Suprapubic skin (tissue), 4 donors: ENCODE results near the gene WWTR1.

Source experiments
- CTCF ChIP-seq, 2 donors: fragments of 200-600 bp in 1 of 2; fragments of 450-650 bp in 1 of 2; sonication (generic) in 1 of 2; IDR thresholded peaks; one replicate each; pipeline ENCODE4 v1.5.1; 2016 to 2019; ENCODE audit warnings: antibody characterized with exemption in 2 of 2, mild to moderate bottlenecking in 1 of 2, moderate library complexity in 1 of 2
- EP300 ChIP-seq: sonication (generic); formaldehyde crosslinking; IDR thresholded peaks from one replicate; pipeline ENCODE4 v1.6.1; 2017; ENCODE audit warnings: antibody characterized with exemption
- POLR2AphosphoS5 ChIP-seq, 3 donors: sonication (generic); formaldehyde crosslinking; IDR thresholded peaks; one replicate each; pipeline ENCODE4 v1.6.1; 2017; ENCODE audit warnings: antibody characterized with exemption in 3 of 3

- no peak for TF ChIP-seq EP300
- no peak for TF ChIP-seq CTCF (IDR thresholded peaks at IDR 0.05)
- TF ChIP-seq POLR2AphosphoS5 (IDR thresholded peaks at IDR 0.05), result no peak
Measured at GRCh38 chr3:149585401-149585726, 72.5 kb downstream of the WWTR1 start.
